Chondrocyte (in vitro differentiated cells): ENCODE data around the gene KRTAP2-2. TPM values are rescaled to one million over a fixed set of nuclear protein-coding genes. Genes with fewer than 3 reads are reported as not detected.
"Not testable (repeated sequence)": the region's sequence is repeated elsewhere in the genome, so short reads cannot be mapped to it uniquely, and the experiment has no call there.

Experiments used
- DNase-seq: peaks from one replicate; pipeline ENCODE4 v3.0.0; 2021; ENCODE audit warnings: mixed read lengths, low spot score
- H3K27ac Mint-ChIP-seq: one replicate; pipeline ENCODE4 v1.8.0; 2021; ENCODE audit warnings: mild to moderate bottlenecking, moderate library complexity, mixed read lengths; ENCODE audit not compliant: unreplicated experiment
- H3K27me3 Mint-ChIP-seq: 2 replicates; pipeline ENCODE4 v1.8.0; 2021; ENCODE audit warnings: low read depth, mixed read lengths
- H3K36me3 Mint-ChIP-seq: 2 replicates; pipeline ENCODE4 v1.8.0; 2021; ENCODE audit warnings: low read depth, mixed read lengths
- H3K4me1 Mint-ChIP-seq: 2 replicates; pipeline ENCODE4 v1.8.0; 2021; ENCODE audit warnings: low read depth, mild to moderate bottlenecking, mixed read lengths
- H3K4me3 Mint-ChIP-seq: one replicate; pipeline ENCODE4 v1.8.0; 2021; ENCODE audit warnings: mild to moderate bottlenecking, moderate library complexity, mixed read lengths; ENCODE audit not compliant: unreplicated experiment
- H3K9me3 Mint-ChIP-seq: 2 replicates; pipeline ENCODE4 v1.8.0; 2021; ENCODE audit warnings: low read depth, mixed read lengths
- total RNA-seq: library from RNA; stranded (reverse); gene quantifications from 3 replicates; pipeline ENCODE4 v1.2.1, GENCODE V29; 2021
- TF ChIP-seq, protein P1 (sequence below): fragments of 200-600 bp; sonication (generic); IDR thresholded peaks from 2 replicates; pipeline ENCODE4 v1.5.0; 2021; ENCODE audit warnings: antibody characterized with exemption, mild to moderate bottlenecking, moderate library complexity

The KRTAP2-2 gene
- total RNA-seq, 1 donor from 2014 or later = not detected

DNA sequence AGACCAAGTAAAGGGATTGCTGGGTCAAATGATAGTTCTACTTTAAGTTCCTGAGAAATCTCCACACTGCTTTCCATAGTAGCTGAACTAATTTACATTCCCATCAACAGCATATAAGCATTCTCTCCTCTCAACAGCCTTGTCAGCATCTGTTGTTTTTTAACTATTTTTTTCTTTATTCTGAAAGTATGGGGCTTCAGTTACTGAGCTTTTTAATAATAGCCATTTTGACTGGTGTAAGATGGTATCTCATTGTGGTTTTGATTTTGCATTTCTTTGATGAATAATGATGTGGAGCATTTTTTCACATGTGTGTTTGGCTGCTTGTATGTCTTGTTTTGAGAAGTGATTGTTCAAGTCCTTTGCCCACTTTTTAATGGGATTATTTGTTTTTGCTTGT, 2.5 kb downstream of the KRTAP2-2 start:
- Mint-ChIP-seq H3K27me3 (no peaks in the 10 kb centered on the region), H3K4me3 (no peak overlapping the region), H3K27ac (no peak overlapping the region), H3K36me3 (peaks cover 3% of the 10 kb centered on the region), H3K4me1 (peaks cover 20% of the 10 kb centered on the region), H3K9me3 (peaks cover 10% of the 10 kb centered on the region)
- TF ChIP-seq, protein P1, sequence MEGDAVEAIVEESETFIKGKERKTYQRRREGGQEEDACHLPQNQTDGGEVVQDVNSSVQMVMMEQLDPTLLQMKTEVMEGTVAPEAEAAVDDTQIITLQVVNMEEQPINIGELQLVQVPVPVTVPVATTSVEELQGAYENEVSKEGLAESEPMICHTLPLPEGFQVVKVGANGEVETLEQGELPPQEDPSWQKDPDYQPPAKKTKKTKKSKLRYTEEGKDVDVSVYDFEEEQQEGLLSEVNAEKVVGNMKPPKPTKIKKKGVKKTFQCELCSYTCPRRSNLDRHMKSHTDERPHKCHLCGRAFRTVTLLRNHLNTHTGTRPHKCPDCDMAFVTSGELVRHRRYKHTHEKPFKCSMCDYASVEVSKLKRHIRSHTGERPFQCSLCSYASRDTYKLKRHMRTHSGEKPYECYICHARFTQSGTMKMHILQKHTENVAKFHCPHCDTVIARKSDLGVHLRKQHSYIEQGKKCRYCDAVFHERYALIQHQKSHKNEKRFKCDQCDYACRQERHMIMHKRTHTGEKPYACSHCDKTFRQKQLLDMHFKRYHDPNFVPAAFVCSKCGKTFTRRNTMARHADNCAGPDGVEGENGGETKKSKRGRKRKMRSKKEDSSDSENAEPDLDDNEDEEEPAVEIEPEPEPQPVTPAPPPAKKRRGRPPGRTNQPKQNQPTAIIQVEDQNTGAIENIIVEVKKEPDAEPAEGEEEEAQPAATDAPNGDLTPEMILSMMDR = no peak
- DNase-seq = no peak

- Mint-ChIP-seq H3K27ac (peak overlapping the region; percentile 60), H3K27me3 (no peaks in the 10 kb centered on the region), H3K36me3 (peaks cover 2% of the 10 kb centered on the region), H3K4me1 (peaks cover 23% of the 10 kb centered on the region), H3K9me3 (peaks cover 6% of the 10 kb centered on the region), H3K4me3 (no peak overlapping the region)
- DNase-seq = no peak
- TF ChIP-seq, protein P1 = no peak
These were observed 5.9 kb downstream of the KRTAP2-2 start for GRCh38 chr17:41049110-41049509.

GRCh38 chr17:41048441-41048840, 6.6 kb downstream of the KRTAP2-2 start:
- Mint-ChIP-seq H3K9me3 (peaks cover 7% of the 10 kb centered on the region), H3K4me3 (peak overlapping the region; percentile 9), H3K36me3 (no peaks in the 10 kb centered on the region), H3K27me3 (no peaks in the 10 kb centered on the region), H3K4me1 (peaks cover 23% of the 10 kb centered on the region), H3K27ac (peak overlapping the region; percentile 60)
- TF ChIP-seq, protein P1 = no peak
- DNase-seq = no peak

DNA sequence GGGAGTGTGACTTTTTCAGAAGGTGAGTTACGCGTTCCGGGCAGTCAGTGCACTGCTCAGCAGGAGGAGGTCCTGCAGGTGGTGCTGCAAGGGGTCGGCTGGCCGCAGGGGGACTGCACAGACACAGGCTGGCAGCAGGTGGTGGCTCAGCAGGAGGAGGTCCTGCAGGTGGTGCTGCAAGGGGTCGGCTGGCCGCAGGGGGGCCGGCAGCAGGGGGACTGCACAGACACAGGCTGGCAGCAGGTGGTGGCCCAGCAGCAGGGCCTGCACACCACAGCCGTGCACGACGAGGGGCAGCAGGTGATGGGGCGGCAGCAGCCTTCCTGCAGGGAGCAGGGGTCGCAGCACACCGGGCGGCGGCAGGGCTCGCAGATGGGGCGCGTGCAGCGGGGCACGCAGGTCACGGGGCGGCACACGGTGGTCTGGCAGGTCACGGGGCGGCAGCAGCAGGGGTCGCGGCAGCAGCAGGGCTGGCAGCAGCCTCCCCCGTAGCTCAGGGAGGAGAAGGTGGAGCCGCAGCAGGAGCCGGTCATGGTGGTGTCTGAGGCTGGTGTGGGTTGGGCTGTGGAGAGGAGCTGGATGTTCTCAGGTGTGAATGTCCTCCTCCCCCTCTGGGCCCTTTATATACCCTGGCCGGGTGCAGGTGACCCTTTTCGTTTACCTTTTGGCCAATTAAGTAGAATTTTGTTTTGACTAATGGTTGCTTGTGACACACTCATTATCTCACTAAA, 8.1 kb downstream of the KRTAP2-2 start, which contains the start of gene KRTAP2-1:
Gene KRTAP2-1 (minus strand): TSS at position 582 of the 731 bp plus-strand sequence. CDS start 49 bp downstream, at position 533.
- H3K27me3 Mint-ChIP-seq, H3K9me3 Mint-ChIP-seq, DNase-seq, H3K4me3 Mint-ChIP-seq, H3K36me3 Mint-ChIP-seq: not testable (repeated sequence)
- Mint-ChIP-seq H3K27ac (peak within 1 kb of the TSS; percentile 60), H3K4me1 (peaks cover 23% of the 10 kb centered on the region)

DNA sequence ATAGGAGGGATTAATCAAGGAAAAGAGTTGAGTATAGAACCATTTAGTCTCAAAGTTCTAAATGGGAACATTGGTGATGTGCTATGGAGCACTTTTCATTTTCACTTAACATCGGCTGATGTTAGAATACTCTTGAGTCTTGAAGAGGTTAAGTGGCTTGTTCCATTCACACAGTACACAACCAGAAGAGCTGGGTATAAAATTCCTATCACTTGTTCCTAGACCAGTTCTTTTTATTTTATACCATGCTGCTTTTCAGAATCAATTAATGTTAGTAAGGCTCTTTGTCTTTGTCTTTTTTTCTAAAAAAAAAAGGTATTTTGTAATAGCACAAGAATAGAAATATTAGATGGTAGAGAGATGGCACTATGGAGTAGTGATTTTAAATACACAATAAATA, 12.1 kb downstream of the KRTAP2-2 start:
- peaks cover 9% of the 10 kb centered on the region for H3K9me3 Mint-ChIP-seq
- no peak overlapping the region for H3K27ac Mint-ChIP-seq
- H3K4me3 Mint-ChIP-seq = no peak overlapping the region
- peaks cover 1% of the 10 kb centered on the region for H3K36me3 Mint-ChIP-seq
- no peaks in the 10 kb centered on the region for H3K27me3 Mint-ChIP-seq
- no peak for DNase-seq
- TF ChIP-seq, protein P1 = no peak
- H3K4me1 Mint-ChIP-seq = peaks cover 7% of the 10 kb centered on the region
